H9 (cell line): ENCODE results near the gene ARRB1. TPM values are rescaled to one million over a fixed set of nuclear protein-coding genes. Genes with fewer than 3 reads are reported as not detected.

ENCODE experiments used
- DNase-seq: peaks from one replicate; pipeline ENCODE4 v3.0.0-alpha.2; 2017
- H2AFZ ChIP-seq: one replicate; pipeline ENCODE4 v1.6.1; 2013; ENCODE audit warnings: mild to moderate bottlenecking, low read length, control low read depth, moderate library complexity
- H2AK5ac ChIP-seq: 2 replicates; pipeline ENCODE4 v1.6.1; 2013; ENCODE audit warnings: low read length, control low read depth, mixed read lengths; ENCODE audit not compliant: insufficient read length
- H2BK120ac ChIP-seq: one replicate; pipeline ENCODE4 v1.6.1; 2013; ENCODE audit warnings: low read depth, mild to moderate bottlenecking, low read length, control low read depth, inconsistent platforms; ENCODE audit not compliant: poor library complexity, severe bottlenecking
- H2BK12ac ChIP-seq: 2 replicates; pipeline ENCODE4 v1.6.1; 2013; ENCODE audit warnings: low read length, control low read depth, mixed read lengths, low read depth; ENCODE audit not compliant: insufficient read length
- H2BK15ac ChIP-seq: 2 replicates; pipeline ENCODE4 v1.6.1; 2013; ENCODE audit warnings: low read depth, low read length, control low read depth
- H2BK20ac ChIP-seq: one replicate; pipeline ENCODE4 v1.6.1; 2013; ENCODE audit warnings: low read depth, mild to moderate bottlenecking, low read length, control low read depth, inconsistent platforms; ENCODE audit not compliant: poor library complexity, severe bottlenecking
- H2BK5ac ChIP-seq: 2 replicates; pipeline ENCODE4 v1.6.1; 2013; ENCODE audit warnings: low read length, control low read depth, mixed read lengths; ENCODE audit not compliant: insufficient read length
- H3K14ac ChIP-seq: 2 replicates; pipeline ENCODE4 v1.6.1; 2013; ENCODE audit warnings: low read length, control low read depth; ENCODE audit not compliant: insufficient read depth
- H3K18ac ChIP-seq: 2 replicates; pipeline ENCODE4 v1.6.1; 2013; ENCODE audit warnings: low read depth, mild to moderate bottlenecking, mixed read lengths, low read length, control low read depth; ENCODE audit not compliant: insufficient read length
- H3K23ac ChIP-seq: 2 replicates; pipeline ENCODE4 v1.6.1; 2013; ENCODE audit warnings: low read length, control low read depth, mixed read lengths, low read depth; ENCODE audit not compliant: insufficient read length
- H3K23me2 ChIP-seq: 2 replicates; pipeline ENCODE4 v1.6.1; 2013; ENCODE audit warnings: low read depth, mild to moderate bottlenecking, mixed read lengths, low read length, control low read depth; ENCODE audit not compliant: insufficient read length, poor library complexity, severe bottlenecking
- H3K27ac ChIP-seq: 2 replicates; pipeline ENCODE4 v1.5.1; 2013; ENCODE audit warnings: low read length, control low read depth, mixed read lengths, low read depth; ENCODE audit not compliant: insufficient read length
- H3K27me3 ChIP-seq: 2 replicates; pipeline ENCODE4 v1.6.1; 2013; ENCODE audit warnings: low read length, control low read depth, inconsistent platforms; ENCODE audit not compliant: insufficient read depth
- H3K4ac ChIP-seq: 2 replicates; pipeline ENCODE4 v1.6.1; 2013; ENCODE audit warnings: low read depth, mild to moderate bottlenecking, control low read depth, inconsistent platforms, low read length, moderate library complexity
- H3K4me1 ChIP-seq: 2 replicates; pipeline ENCODE4 v1.6.1; 2013; ENCODE audit warnings: low read length, control low read depth, inconsistent platforms; ENCODE audit not compliant: insufficient read depth
- H3K4me2 ChIP-seq: 2 replicates; pipeline ENCODE4 v1.6.1; 2013; ENCODE audit warnings: low read length, control low read depth, mixed read lengths; ENCODE audit not compliant: insufficient read length, insufficient read depth
- H3K56ac ChIP-seq: 2 replicates; pipeline ENCODE4 v1.6.1; 2013; ENCODE audit warnings: low read depth, mild to moderate bottlenecking, mixed read lengths, low read length, control low read depth; ENCODE audit not compliant: insufficient read length
- H3K79me1 ChIP-seq: 2 replicates; pipeline ENCODE4 v1.6.1; 2013; ENCODE audit warnings: low read depth, mild to moderate bottlenecking, moderate library complexity, low read length, control low read depth, inconsistent platforms; ENCODE audit not compliant: insufficient read depth, poor library complexity, severe bottlenecking
- H3K79me2 ChIP-seq: 2 replicates; pipeline ENCODE4 v1.6.1; 2013; ENCODE audit warnings: low read length, control low read depth, inconsistent platforms; ENCODE audit not compliant: insufficient read depth
- H3K9ac ChIP-seq: 2 replicates; pipeline ENCODE4 v1.6.1; 2013; ENCODE audit warnings: low read length, control low read depth, mixed read lengths; ENCODE audit not compliant: insufficient read length; ENCODE audit errors: extremely low read depth
- H3K9me3 ChIP-seq: one replicate; pipeline ENCODE4 v1.6.1; 2013; ENCODE audit warnings: low read depth, low read length, inconsistent platforms; ENCODE audit not compliant: control insufficient read depth
- H3T11ph ChIP-seq: one replicate; pipeline ENCODE4 v1.6.1; 2013; ENCODE audit warnings: mild to moderate bottlenecking, low read length, control low read depth, inconsistent platforms
- H4K20me1 ChIP-seq: one replicate; pipeline ENCODE4 v1.6.1; 2013; ENCODE audit not compliant: control insufficient read depth, insufficient read length, insufficient read depth
- H4K5ac ChIP-seq: 2 replicates; pipeline ENCODE4 v1.6.1; 2013; ENCODE audit warnings: low read depth, mild to moderate bottlenecking, mixed read lengths, low read length, control low read depth; ENCODE audit not compliant: insufficient read length
- H4K8ac ChIP-seq: replicated peaks from 2 replicates; pipeline ENCODE4 v1.6.1; 2013; ENCODE audit warnings: low read length, control low read depth, mixed read lengths, low read depth; ENCODE audit not compliant: insufficient read length
- H4K91ac ChIP-seq: 2 replicates; pipeline ENCODE4 v1.6.1; 2013; ENCODE audit warnings: low read depth, mild to moderate bottlenecking, moderate library complexity, mixed read lengths, low read length, control low read depth; ENCODE audit not compliant: insufficient read length
- H3K27ac Mint-ChIP-seq, 3 experiments: 2 replicates in 2 of 3; 3 replicates in 1 of 3; pipeline ENCODE4 v1.8.0; 2020 to 2021; ENCODE audit warnings: mixed read lengths in 3 of 3, mild to moderate bottlenecking in 1 of 3, moderate library complexity in 1 of 3
- H3K27me3 Mint-ChIP-seq: 2 replicates; pipeline ENCODE4 v1.8.0; 2021; ENCODE audit warnings: low read depth, mild to moderate bottlenecking, moderate library complexity, mixed read lengths
- H3K36me3 Mint-ChIP-seq, 3 experiments: 2 replicates in 2 of 3; 3 replicates in 1 of 3; pipeline ENCODE4 v1.8.0; 2020 to 2021; ENCODE audit warnings: low read depth in 3 of 3, mixed read lengths in 3 of 3; ENCODE audit not compliant: insufficient read depth in 1 of 3
- H3K4me1 Mint-ChIP-seq, 2 experiments: 2 replicates each; pipeline ENCODE4 v1.8.0; 2020; ENCODE audit warnings: mixed read lengths in 2 of 2
- H3K4me3 Mint-ChIP-seq, 2 experiments: 2 replicates in 1 of 2; 3 replicates in 1 of 2; pipeline ENCODE4 v1.8.0; 2020 to 2021; ENCODE audit warnings: mild to moderate bottlenecking in 2 of 2, mixed read lengths in 2 of 2, moderate library complexity in 1 of 2
- H3K9me3 Mint-ChIP-seq, 2 experiments: 2 replicates in 1 of 2; 3 replicates in 1 of 2; pipeline ENCODE4 v1.8.0; 2020; ENCODE audit warnings: mild to moderate bottlenecking in 2 of 2, mixed read lengths in 2 of 2, moderate library complexity in 1 of 2
- CTCF ChIP-seq: fragments of 200-600 bp; sonication (generic); conservative IDR thresholded peaks from 3 replicates; pipeline ENCODE4 v1.8.0; 2021; ENCODE audit warnings: antibody characterized with exemption, mild to moderate bottlenecking
- total RNA-seq: library from RNA; stranded (reverse); gene quantifications from 2 replicates; pipeline ENCODE4 v1.2.1, GENCODE V29; 2021

The ARRB1 gene
- total RNA-seq, 1 experiment from 2014 or later: 20.6 TPM

GRCh38 chr11:75264356-75264755 is 87.1 kb downstream of the ARRB1 start:
- Histone ChIP-seq H2AK5ac (no peak overlapping the region), H3K56ac (no peak overlapping the region), H3K23me2 (peaks cover 4% of the 10 kb centered on the region), H3K27ac (no peak overlapping the region), H3K9ac (no peak overlapping the region), H3T11ph (no peak overlapping the region), H2BK15ac (no peak overlapping the region), H3K4me2 (no peak overlapping the region), H3K4me1 (peaks cover 2% of the 10 kb centered on the region; the same call in 1 of the 2 replicates), H4K8ac (no peak overlapping the region), H4K5ac (no peak overlapping the region), H3K9me3 (no peaks in the 10 kb centered on the region), H3K14ac (no peak overlapping the region; the same call in 1 of the 2 replicates), H2AFZ (no peak overlapping the region), H2BK120ac (no peak overlapping the region), H2BK5ac (no peak overlapping the region), H3K18ac (no peak overlapping the region), H3K79me1 (no peaks in the 10 kb centered on the region), H3K27me3 (no peaks in the 10 kb centered on the region), H3K23ac (no peak overlapping the region), H3K4ac (no peak overlapping the region), H3K79me2 (no peaks in the 10 kb centered on the region), H4K91ac (no peak overlapping the region), H2BK20ac (no peak overlapping the region), H2BK12ac (no peak overlapping the region), H4K20me1 (no peaks in the 10 kb centered on the region)
- no peak overlapping the region for H3K4me3 Mint-ChIP-seq
- no peaks in the 10 kb centered on the region for H3K9me3 Mint-ChIP-seq
- TF ChIP-seq CTCF: no peak
- DNase-seq: no peak
- H3K27ac Mint-ChIP-seq: no peak overlapping the region
- H3K4me1 Mint-ChIP-seq: peaks cover 4 to 6% of the 10 kb centered on the region in 2 experiments
- H3K36me3 Mint-ChIP-seq: peaks cover 0 to 3% (median 0%) of the 10 kb centered on the region in 3 experiments; a peak in 1 of 7 replicates
- peaks cover 7% of the 10 kb centered on the region for H3K27me3 Mint-ChIP-seq
